ENCODE data around the gene DIMT1.

Gene DIMT1

DNA sequence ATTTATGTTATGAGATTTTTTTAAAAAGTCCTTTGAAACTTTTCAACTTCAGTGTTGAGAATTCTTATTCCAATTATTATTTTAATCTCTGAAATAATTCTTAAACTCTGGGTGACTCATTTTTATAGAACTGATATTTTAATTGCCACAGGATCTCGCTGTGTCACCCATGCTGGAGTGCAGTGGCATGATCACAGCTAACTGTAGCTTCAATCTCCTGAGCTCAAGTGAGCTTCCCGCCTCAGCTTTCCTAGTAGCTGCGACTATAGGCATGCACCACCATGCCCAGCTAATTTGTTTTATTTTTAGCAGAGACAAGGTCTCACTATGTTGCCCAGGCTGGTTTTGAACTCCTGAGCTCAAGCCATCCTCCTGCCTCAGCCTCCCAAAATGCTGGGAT lies 41.0 kb downstream of the DIMT1 start:
- no peak for DNase-seq

DNA sequence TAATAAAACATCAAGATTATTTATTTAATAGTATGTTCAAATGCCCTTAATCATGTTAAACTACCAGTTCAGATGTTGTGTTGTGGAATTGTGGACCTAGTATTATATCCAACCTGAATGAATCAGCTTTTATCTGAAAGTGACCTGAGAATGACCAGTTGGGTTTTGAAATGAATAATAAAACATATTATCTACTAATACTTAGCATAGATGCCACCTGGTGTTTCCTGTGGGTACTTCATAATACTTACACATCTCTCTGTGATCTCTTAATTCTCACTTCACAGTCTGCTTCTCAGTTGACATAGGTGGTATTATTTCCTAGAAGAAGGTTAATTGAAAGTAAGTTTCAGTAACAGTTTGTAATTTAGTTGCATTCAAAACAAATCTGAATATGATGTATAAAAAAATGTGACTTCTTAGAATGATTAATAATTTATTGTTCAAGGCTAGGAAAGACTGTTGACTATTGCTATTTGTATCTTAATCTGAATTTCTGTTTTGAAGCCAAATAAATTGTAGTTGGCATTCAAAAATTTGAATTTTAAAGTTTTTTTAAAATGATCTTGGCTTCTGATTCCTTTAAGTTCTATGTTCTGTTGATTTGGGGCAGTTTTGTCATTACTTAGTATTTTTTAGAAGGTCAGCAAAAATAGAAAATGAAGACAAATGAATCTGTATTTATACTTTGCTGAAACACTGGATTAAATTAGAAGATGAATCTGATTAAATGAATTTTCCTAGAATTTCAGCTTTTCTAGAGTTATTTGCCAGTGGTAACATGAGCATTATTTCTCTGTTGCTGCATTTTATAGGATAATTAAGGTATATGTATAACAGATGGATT lies 49.5 kb downstream of the DIMT1 start:
- no peak for DNase-seq

DNA sequence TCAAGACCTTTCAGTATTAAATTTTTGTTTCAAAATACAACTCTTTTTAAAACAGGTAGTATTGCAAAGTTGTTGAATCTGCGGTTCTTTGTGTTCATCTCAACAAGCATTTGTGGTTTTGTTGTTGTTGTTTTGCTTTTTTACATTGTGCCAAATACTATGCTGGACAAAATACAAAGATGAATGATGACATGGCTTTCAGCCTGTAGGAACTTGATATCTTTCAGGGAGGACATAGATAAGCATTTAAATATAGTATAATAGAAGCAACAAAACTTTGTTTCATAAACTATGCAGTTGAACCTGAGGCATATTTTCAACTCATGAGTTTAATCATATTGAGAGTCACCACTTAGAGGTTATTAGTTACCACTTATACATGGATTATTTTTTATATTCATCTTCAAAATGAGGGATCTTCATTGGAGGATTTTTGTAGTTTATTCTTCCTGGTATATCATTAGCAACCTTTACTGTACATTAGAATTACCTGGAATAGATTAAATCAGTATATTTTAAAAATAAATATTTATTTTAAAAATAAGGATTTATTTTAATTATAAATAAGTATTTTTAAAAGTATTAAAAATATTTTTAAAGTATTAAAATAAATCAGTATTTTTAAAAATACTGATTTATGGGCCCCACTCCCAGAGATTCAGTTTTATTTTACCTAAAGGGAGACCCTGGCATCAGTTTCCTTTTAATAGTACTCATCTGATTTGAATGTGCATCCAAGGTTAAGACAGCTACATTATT lies 54.8 kb downstream of the DIMT1 start:
- DNase-seq = no peak

DNA sequence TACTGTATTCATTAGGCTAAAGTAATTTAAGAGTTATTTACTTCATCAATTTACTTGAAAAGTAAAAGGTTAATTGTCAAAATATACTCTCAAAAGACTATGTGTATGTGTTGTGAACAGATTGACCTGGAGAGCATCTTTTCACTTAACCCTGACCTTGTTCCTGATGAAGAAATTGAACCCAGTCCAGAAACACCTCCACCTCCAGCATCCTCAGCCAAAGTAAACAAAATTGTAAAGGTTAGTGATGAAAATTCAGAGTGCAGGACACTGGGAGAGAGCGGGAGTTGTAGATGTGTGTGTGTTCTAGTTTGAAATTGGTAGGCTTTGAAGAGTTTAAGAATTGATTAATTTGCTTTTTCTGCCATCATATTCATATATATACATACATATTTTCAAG lies 55.8 kb downstream of the DIMT1 start:
- DNase-seq = no peak

DNA sequence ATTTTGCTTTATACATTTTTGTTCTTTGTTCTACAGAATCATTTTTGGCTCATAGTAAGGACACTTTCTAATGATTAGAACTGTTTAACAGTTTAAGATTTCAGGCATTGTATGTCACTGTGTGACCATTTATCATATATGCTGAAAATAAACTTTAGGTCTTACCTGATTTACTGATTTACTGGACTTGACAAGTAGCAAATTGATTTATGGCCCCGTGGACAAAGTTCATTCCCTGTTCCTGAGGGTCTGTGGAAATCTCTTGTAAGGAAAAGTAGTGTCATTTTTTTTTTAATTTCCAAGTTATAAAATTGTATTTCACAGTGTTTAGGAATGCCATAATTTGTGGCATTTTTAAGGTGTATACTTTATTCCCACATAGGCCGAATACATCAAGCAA lies 57.0 kb downstream of the DIMT1 start:
- DNase-seq = no peak

DNA sequence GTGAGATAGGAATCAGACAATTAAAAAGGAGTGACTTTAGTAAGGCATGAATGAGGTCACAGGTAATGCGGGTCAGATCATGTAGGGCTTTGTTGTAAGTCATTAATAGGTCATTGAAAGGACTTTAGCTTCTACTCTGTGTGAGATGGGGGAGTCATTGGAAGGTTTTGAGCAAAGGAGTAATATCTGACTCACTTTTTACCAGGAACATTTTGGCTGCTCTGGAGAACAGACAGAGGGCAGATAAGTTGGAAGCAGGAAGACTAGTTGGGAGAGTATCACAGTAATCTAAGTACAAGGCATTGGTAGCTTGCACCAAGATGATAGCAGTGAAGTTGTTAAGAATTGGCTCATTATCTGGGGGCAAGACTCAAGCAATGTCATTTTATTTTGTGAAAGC lies 60.3 kb downstream of the DIMT1 start:
- no peak for DNase-seq

DNA sequence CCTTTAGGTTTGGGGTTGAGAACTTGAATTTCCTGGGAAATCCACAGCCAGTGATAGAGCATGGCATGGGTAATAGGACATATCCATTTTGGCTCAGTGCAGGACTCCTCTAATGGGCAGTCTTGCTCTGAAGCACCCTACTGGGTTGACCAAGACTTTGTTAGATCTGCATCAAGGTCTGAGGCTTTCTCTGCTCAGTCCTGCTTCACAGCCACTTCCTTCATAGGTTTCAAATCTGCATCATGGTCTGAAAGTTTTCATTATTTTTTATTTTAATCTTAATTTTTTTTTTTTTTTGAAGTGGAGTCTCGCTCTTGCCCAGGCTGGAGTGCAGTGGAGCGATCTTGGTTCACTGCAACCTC lies 61.2 kb downstream of the DIMT1 start:
- DNase-seq = no peak

DNA sequence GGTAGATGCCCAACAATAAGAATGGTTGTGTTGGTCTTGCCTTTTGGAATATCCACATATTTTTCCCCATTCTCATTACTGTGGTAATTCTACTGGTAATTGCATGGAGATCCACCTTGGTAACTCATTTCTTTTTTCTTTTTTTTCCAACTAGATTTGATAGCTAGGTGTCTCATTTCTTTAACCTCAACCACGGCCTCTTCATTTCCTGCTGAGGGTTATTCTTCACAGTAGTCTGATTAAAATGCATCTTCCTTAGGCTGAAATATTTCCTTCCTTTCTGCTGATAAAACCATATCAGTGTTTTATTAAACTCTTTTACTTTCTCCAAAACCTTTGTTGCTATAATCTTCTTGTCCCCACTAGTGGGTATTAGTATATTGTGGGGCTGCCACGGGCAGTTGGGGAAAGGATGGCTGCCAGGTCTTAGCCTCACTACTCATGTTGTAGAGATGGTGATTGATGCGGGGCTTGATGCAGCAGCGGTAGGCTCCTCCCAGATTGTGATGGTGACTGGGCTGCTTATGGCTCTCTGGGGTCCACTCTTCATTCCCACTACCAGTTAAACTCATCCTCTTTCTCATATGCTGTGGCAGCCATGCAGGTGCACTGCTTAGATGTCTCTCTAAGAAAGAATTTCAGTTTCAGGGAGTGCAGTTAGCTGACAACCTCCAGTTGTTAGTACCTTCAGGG lies 61.8 kb downstream of the DIMT1 start:
- DNase-seq = peak; percentile 7

DNA sequence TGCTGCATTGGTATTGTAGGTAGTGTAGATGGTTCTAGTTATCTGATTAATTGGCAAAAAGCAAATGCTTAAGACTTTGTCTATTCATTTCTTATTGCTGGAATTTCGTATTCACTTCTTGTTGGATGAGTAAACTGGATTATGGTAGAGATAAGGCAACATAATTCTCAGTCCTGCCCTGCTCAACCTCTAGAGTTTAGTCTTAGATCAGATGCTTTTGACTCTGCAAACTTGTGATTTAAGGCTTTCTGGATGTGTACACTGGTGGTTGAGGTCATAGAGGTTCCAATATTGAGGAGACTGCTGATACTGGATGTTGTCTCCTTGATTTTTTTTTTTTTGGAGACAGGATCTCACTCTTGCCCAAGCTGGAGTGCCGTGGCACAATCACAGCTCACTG lies 62.7 kb downstream of the DIMT1 start:
- DNase-seq = no peak

DNA sequence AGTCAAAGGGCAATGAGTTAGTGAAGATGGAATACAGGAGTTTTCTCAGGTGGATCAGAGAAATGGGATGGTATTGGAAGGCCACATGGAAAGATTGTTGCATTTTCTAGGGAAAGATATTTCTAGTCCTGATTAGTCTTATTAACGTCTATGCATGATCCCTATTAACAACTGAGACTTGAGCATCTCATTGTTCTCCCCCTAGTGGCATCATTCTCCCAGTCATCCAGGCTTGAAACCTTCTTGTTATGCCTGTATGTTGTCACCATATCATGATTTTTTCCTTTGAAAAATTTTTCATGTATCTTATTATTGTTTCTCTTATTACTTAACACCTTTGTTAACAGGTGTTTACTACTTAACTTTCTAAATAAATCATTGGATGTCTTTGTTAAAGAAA lies 63.3 kb downstream of the DIMT1 start:
- DNase-seq = no peak

All from activated naive CD4-positive, alpha-beta T cell treated with Interleukin-2 at 50 U/mL for 16 hours (primary cell).